HepG2 (cell line): ENCODE results near the gene ZNF740. TPM values are rescaled to one million over a fixed set of nuclear protein-coding genes. Genes with fewer than 3 reads are reported as not detected.

Experiments used
- BCLAF1 ChIP-seq: fragments of 450-650 bp; IDR thresholded peaks from 2 replicates; pipeline ENCODE4 v1.6.1; 2017; ENCODE audit warnings: mild to moderate bottlenecking
- HNF1A ChIP-seq, 2 experiments: sonication (generic) in 1 of 2; formaldehyde crosslinking in 1 of 2; IDR thresholded peaks; 2 replicates each; pipeline versions ENCODE4 v1.4.0 to v1.6.1; 2016 to 2020; ENCODE audit warnings: borderline replicate concordance in 1 of 2, low read depth in 1 of 2, mild to moderate bottlenecking in 1 of 2, missing genetic modification reagents in 1 of 2
- KAT7 ChIP-seq: IDR thresholded peaks from 2 replicates; pipeline ENCODE4 v1.6.1; 2018; ENCODE audit warnings: borderline replicate concordance, missing compliant biosample characterization
- ZBTB40 ChIP-seq, 2 experiments: fragments of 450-650 bp in 1 of 2; sonication (generic) in 1 of 2; formaldehyde crosslinking in 1 of 2; IDR thresholded peaks; 2 replicates each; pipeline versions ENCODE4 v1.6.1 to v1.8.0; 2016 to 2022; ENCODE audit warnings: antibody characterized with exemption in 1 of 2, mild to moderate bottlenecking in 1 of 2, missing genetic modification reagents in 1 of 2
- ZBTB46 ChIP-seq: sonication (generic); formaldehyde crosslinking; IDR thresholded peaks from 2 replicates; pipeline ENCODE4 v1.4.0; 2020; ENCODE audit warnings: mild to moderate bottlenecking, missing genetic modification reagents, borderline replicate concordance
- ZNF143 ChIP-seq: sonication (generic); formaldehyde crosslinking; IDR thresholded peaks from 2 replicates; pipeline ENCODE4 v1.4.0; 2020; ENCODE audit warnings: missing genetic modification reagents
- ZNF180 ChIP-seq: sonication (generic); formaldehyde crosslinking; IDR thresholded peaks from 2 replicates; pipeline ENCODE4 v1.4.0; 2020; ENCODE audit warnings: low read depth, missing genetic modification reagents, borderline replicate concordance
- polyA plus RNA-seq, 8 experiments: library from polyadenylated mRNA; depleted of rRNA in 3 of 8; stranded (reverse) in 7 of 8; unstranded in 1 of 8; fragments of >200 nt; fragmentation: Illumina TruSeq in 4 of 8; extraction: Trizol in 4 of 8; gene quantifications; 2 replicates each; pipeline versions ENCODE4 v1.2.1 to v1.2.3, GENCODE V29; 2011 to 2016; ENCODE audit warnings: low read depth in 4 of 8, missing spikeins in 1 of 8, mixed read lengths in 1 of 8; ENCODE audit not compliant: insufficient read depth in 1 of 8
- total RNA-seq, 5 experiments: library from RNA; depleted of rRNA; stranded (reverse); fragments of >200 nt; fragmentation: Illumina TruSeq; extraction: Trizol; gene quantifications; 2 replicates each; pipeline ENCODE4 v1.2.3, GENCODE V29; 2016; ENCODE audit warnings: low read depth in 1 of 5

ZNF740 gene
- total and polyA plus RNA-seq, 2 of the 13 experiments (the other 11 are each of a cell fraction or from before 2014, with no cell fraction given) = 16.9 to 19.0 TPM

GRCh38 chr12:53221203-53222080 is 40.9 kb downstream of the ZNF740 start (continued):
- TF ChIP-seq ZBTB40 (IDR thresholded peaks at IDR 0.05) (no peak), ZBTB40 (CRISPR knock-in tag; IDR thresholded peaks at IDR 0.05) (0 out of 2 replicates have a peak, but pooled peaks have one; percentile 18), HNF1A (IDR thresholded peaks at IDR 0.05; ENCODE audit: low read depth) (no peak), HNF1A (CRISPR knock-in tag; IDR thresholded peaks at IDR 0.05; ENCODE audit: borderline replicate concordance) (no peak), ZBTB46 (no peak), ZNF180 (no peak), KAT7 (CRISPR knock-in tag) (no peak), BCLAF1 (no peak), ZNF143 (CRISPR knock-in tag) (0 out of 2 replicates have a peak, but pooled peaks have one; percentile 6)
